ENCODE results near the gene GPR183.

The GPR183 gene

DNA sequence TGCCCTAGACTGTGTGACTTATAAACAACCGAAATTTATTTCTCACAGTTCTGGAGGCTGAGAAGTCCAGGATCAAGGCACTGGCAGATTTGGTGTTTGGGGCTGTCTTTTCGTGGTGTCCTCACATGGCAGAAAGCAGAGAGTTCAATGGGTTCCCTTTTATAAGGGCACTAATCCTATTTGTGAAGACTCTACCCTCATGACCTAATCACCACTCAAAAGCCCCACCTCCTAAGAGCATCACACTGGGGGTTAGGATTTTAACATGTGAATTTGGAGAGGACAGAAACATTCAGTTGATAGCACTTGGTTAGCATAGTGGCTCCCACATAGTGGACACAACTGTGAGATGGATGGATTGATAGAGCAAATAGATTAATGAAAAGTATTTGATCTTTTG is 27.6 kb downstream of the GPR183 start:
- TF ChIP-seq, protein P1, sequence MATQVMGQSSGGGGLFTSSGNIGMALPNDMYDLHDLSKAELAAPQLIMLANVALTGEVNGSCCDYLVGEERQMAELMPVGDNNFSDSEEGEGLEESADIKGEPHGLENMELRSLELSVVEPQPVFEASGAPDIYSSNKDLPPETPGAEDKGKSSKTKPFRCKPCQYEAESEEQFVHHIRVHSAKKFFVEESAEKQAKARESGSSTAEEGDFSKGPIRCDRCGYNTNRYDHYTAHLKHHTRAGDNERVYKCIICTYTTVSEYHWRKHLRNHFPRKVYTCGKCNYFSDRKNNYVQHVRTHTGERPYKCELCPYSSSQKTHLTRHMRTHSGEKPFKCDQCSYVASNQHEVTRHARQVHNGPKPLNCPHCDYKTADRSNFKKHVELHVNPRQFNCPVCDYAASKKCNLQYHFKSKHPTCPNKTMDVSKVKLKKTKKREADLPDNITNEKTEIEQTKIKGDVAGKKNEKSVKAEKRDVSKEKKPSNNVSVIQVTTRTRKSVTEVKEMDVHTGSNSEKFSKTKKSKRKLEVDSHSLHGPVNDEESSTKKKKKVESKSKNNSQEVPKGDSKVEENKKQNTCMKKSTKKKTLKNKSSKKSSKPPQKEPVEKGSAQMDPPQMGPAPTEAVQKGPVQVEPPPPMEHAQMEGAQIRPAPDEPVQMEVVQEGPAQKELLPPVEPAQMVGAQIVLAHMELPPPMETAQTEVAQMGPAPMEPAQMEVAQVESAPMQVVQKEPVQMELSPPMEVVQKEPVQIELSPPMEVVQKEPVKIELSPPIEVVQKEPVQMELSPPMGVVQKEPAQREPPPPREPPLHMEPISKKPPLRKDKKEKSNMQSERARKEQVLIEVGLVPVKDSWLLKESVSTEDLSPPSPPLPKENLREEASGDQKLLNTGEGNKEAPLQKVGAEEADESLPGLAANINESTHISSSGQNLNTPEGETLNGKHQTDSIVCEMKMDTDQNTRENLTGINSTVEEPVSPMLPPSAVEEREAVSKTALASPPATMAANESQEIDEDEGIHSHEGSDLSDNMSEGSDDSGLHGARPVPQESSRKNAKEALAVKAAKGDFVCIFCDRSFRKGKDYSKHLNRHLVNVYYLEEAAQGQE (IDR thresholded peaks at IDR 0.05; ENCODE audit: insufficient read depth in 1 of 2, low read depth in 2 of 2, low read length in 2 of 2): no peak
- no peak for TF ChIP-seq POLR2AphosphoS5 (IDR thresholded peaks at IDR 0.05; ENCODE audit: low read depth, low read length)
- no peak for TF ChIP-seq SIN3A (IDR thresholded peaks at IDR 0.05; ENCODE audit: borderline replicate concordance, insufficient read depth, low read length)
- no peak for TF ChIP-seq FOXP2 (optimal IDR thresholded peaks at IDR 0.05; ENCODE audit: borderline replicate concordance, extremely low read depth, extremely low read length, insufficient read depth)
- no peak for TF ChIP-seq TAF1 (IDR thresholded peaks at IDR 0.05; ENCODE audit: borderline replicate concordance, insufficient read depth, low read length)

DNA sequence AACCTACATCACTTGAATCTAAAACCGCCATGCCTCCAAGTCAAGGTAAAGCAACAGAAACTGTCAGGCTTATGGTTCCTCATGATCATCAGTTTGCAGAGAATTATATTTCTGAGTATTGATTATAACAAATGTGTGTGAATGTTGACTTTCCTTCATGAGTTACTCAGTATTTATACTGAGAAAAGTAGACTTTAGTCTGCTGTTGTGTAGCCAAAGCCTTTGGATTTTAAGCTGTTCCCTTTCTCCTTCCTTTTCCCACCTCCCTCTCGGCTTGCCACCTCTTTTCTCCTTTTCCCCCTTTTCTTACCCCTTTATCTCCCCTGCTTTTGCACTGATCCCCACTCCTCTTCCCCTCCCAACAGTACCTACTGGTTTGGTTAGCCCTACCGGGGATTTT is 28.4 kb downstream of the GPR183 start:
- TF ChIP-seq, protein P1 (IDR thresholded peaks at IDR 0.05; ENCODE audit: insufficient read depth in 1 of 2, low read depth in 2 of 2, low read length in 2 of 2): no peak
- TF ChIP-seq FOXP2 (optimal IDR thresholded peaks at IDR 0.05; ENCODE audit: borderline replicate concordance, extremely low read depth, extremely low read length, insufficient read depth): no peak
- TF ChIP-seq POLR2AphosphoS5 (IDR thresholded peaks at IDR 0.05; ENCODE audit: low read depth, low read length): no peak
- no peak for TF ChIP-seq TAF1 (IDR thresholded peaks at IDR 0.05; ENCODE audit: borderline replicate concordance, insufficient read depth, low read length)

DNA sequence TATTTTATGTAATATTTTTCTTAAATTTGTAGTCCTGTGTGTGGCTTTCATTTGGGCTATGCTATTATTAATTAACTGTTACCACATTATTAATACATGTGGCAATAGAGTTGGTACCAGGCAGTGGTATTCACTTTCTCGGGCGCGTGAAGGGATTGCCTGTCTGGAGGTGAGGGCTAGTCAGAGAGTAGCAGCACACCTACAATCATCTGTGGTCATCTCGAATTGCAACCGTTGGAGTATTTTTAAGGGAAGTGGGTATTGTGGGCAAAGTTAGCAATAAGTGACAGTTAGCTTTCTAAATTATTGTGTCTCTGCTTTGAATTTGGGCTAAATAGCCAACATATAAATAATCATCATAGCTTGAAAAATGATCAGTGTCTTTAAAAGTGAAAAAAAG is 29.0 kb downstream of the GPR183 start:
- TF ChIP-seq FOXP2 (optimal IDR thresholded peaks at IDR 0.05; ENCODE audit: borderline replicate concordance, extremely low read depth, extremely low read length, insufficient read depth): no peak
- TF ChIP-seq, protein P1 (IDR thresholded peaks at IDR 0.05; ENCODE audit: insufficient read depth in 1 of 2, low read depth in 2 of 2, low read length in 2 of 2): no peak

DNA sequence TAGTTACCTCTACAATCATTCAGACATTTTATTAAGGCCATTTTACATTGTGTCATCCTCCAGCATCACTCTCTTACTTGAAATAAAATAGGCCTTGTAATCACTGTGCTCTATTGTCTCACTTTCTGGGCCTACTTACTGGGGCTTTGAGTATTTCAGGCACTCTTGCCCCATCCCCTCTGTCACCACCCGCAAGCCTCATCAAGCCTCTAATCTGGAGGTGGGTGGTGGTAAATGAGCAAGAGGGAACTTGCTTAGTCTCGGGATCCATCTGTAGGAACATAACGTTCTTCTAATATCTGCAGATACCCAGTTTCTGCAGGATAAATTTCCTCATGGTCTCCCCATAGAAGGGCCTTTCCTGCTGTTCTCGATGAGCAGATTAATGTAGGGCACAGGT is 29.6 kb downstream of the GPR183 start:
- no peak for TF ChIP-seq POLR2AphosphoS5 (IDR thresholded peaks at IDR 0.05; ENCODE audit: low read depth, low read length)
- TF ChIP-seq FOXP2 (optimal IDR thresholded peaks at IDR 0.05; ENCODE audit: borderline replicate concordance, extremely low read depth, extremely low read length, insufficient read depth): no peak
- TF ChIP-seq, protein P1 (IDR thresholded peaks at IDR 0.05; ENCODE audit: insufficient read depth in 1 of 2, low read depth in 2 of 2, low read length in 2 of 2): no peak
- no peak for TF ChIP-seq TAF1 (IDR thresholded peaks at IDR 0.05; ENCODE audit: borderline replicate concordance, insufficient read depth, low read length)
- TF ChIP-seq SIN3A (IDR thresholded peaks at IDR 0.05; ENCODE audit: borderline replicate concordance, insufficient read depth, low read length): no peak

DNA sequence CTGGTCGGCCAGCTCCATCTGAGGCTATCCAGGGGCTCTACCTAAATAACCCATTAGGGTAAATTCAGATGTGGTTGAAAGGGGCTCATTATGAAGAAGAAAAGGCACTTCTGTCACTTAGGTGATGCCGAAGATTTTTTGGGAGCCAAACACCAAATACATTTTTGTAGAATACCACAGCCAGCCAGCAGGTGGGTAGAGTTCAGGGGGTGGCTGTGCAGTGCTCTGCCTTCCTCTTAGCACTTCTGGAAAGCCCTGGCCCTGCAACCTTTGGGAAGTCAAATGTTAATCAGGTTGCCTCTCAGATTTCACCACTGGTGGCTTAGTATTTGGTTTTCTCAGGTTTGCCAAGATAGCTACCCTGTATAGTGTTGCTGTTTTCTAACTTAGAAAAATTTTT is 30.5 kb downstream of the GPR183 start:
- no peak for TF ChIP-seq POLR2AphosphoS5 (IDR thresholded peaks at IDR 0.05; ENCODE audit: low read depth, low read length)
- TF ChIP-seq TAF1 (IDR thresholded peaks at IDR 0.05; ENCODE audit: borderline replicate concordance, insufficient read depth, low read length): no peak

Measured in PFSK-1 (cell line).